Measurements from ENCODE around the gene BHLHA15. TPM values are rescaled to one million over a fixed set of nuclear protein-coding genes. Genes with fewer than 3 reads are reported as not detected.

The BHLHA15 gene
- total RNA-seq, 2 donors from 2014 or later, result not detected

- DNase-seq (ENCODE audit: low spot score) (no peak), ATAC-seq (ENCODE audit: insufficient number of reproducible peaks, low FRiP score, low read depth) (no peak)
- no peak overlapping the region for H3K4me3 ChIP-seq
- no peaks in the 10 kb centered on the region for H3K27me3 ChIP-seq (replicated peaks; ENCODE audit: insufficient read depth)
- no peaks in the 10 kb centered on the region for H3K4me1 ChIP-seq (ENCODE audit: control insufficient read depth in 1 of 2, low read depth in 2 of 2)
- H3K36me3 ChIP-seq, result peaks cover 38% of the 10 kb centered on the region
- H3K27ac ChIP-seq, result no peak overlapping the region
- TF ChIP-seq CTCF (IDR thresholded peaks at IDR 0.05), result no peak
- no peaks in the 10 kb centered on the region for H3K9me3 ChIP-seq
Observed at GRCh38 chr7:98238076-98238475, 26.8 kb downstream of the BHLHA15 start.

- no peak for TF ChIP-seq CTCF (IDR thresholded peaks at IDR 0.05)
- no peak overlapping the region for H3K27ac ChIP-seq
- no peaks in the 10 kb centered on the region for H3K4me1 ChIP-seq (ENCODE audit: control insufficient read depth in 1 of 2, low read depth in 2 of 2)
- no peaks in the 10 kb centered on the region for H3K27me3 ChIP-seq (replicated peaks; ENCODE audit: insufficient read depth)
- no peak for ATAC-seq (ENCODE audit: insufficient number of reproducible peaks, low FRiP score, low read depth)
- peaks cover 32% of the 10 kb centered on the region for H3K36me3 ChIP-seq
- H3K9me3 ChIP-seq, result no peaks in the 10 kb centered on the region
- no peak overlapping the region for H3K4me3 ChIP-seq
- no peak for DNase-seq (ENCODE audit: low spot score)
Observed at GRCh38 chr7:98238976-98239375, 27.7 kb downstream of the BHLHA15 start.

DNA sequence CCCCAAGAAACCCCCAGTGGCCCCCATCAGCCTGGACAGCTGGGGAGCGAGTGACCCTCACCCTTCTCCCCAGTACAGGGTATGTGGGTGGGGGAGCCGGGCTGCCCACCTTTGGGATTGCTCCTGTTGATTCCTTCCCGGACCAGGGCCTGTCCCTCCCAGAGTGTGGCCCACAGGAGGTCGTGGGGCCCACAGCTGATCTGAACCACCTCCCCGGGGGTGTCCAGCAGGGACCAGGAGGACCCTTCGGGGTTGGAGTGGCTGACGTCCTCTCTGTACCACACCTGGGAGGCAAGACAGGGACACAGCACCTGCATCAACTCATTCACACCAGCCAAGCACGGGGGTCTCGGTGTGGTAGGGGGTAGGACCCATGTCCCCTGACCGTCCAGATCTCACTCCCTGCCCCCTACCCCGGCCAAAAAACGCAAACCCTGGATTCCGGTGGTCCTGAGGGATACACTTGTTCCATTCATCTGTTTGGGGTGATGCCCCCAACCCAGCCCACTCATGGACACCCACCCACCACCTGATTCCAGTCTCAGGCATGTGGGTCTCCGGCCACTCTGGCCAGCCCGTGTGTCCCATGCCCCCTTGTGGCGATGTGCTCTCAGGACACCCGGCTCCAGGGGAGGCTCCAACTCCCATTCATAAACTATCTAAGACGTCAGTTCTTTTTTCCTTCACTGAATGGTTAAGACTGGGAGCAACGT is 29.9 kb downstream of the BHLHA15 start:
- Histone ChIP-seq H3K4me1 (ENCODE audit: control insufficient read depth in 1 of 2, low read depth in 2 of 2) (no peaks in the 10 kb centered on the region), H3K36me3 (peaks cover 32% of the 10 kb centered on the region), H3K9me3 (no peaks in the 10 kb centered on the region), H3K4me3 (no peak overlapping the region), H3K27me3 (replicated peaks; ENCODE audit: insufficient read depth) (no peaks in the 10 kb centered on the region), H3K27ac (no peak overlapping the region)
- peak; percentile 39 for TF ChIP-seq CTCF (IDR thresholded peaks at IDR 0.05)
- ATAC-seq (ENCODE audit: insufficient number of reproducible peaks, low FRiP score, low read depth) (no peak), DNase-seq (ENCODE audit: low spot score) (no peak)

DNA sequence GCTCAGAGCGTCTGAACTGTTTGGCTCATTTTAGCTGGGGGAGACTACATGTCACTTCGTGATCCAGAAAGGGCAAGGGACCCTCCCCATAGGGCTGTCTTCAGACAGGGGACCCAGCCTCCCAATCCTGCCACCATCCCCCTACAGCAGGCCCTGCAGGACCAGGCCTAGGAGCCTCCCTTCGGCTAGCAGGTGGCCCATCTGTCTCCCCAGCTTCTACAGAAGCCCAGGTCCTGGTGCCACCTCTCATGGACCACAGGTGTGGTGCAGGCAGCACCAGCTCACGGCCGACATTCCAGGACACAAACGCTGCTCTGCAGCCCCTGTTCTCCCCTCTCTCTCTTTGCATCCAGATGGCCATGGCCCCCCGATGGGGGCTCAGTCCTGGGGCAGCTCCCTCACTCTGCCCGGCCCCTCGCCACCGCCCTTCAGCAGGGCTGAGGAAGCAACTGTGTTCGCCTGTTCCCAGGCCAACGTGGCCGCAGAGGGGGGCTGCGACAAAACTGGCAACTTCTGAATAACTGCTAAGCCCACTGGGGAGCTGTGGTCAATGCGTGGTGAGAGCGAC is 30.5 kb downstream of the BHLHA15 start:
- no peaks in the 10 kb centered on the region for H3K27me3 ChIP-seq (replicated peaks; ENCODE audit: insufficient read depth)
- peaks cover 32% of the 10 kb centered on the region for H3K36me3 ChIP-seq
- H3K4me1 ChIP-seq (ENCODE audit: control insufficient read depth in 1 of 2, low read depth in 2 of 2), result no peaks in the 10 kb centered on the region
- ATAC-seq (ENCODE audit: insufficient number of reproducible peaks, low FRiP score, low read depth), result no peak
- H3K27ac ChIP-seq, result no peak overlapping the region
- no peak for TF ChIP-seq CTCF (IDR thresholded peaks at IDR 0.05)
- H3K9me3 ChIP-seq, result no peaks in the 10 kb centered on the region
- H3K4me3 ChIP-seq, result no peak overlapping the region
- no peak for DNase-seq (ENCODE audit: low spot score)

DNA sequence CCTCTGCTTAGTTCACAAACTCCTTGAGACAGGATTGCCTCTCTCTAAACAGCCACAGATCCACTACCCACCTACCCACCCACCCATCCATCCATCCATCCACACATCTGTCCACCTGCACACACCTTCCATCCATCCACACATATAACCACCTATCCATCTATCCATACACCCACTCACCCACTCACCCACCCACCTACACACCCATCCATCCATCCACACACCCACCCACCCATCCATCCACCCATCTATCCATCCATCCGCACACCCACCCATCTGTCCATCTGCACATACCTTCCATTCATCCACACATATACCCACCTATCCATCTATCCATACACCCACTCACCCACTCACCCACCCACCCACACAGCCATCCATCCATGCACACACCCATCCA is 31.1 kb downstream of the BHLHA15 start:
- H3K27me3 ChIP-seq (replicated peaks; ENCODE audit: insufficient read depth), result no peaks in the 10 kb centered on the region
- ATAC-seq (ENCODE audit: insufficient number of reproducible peaks, low FRiP score, low read depth), result no peak
- H3K27ac ChIP-seq, result no peak overlapping the region
- TF ChIP-seq CTCF (IDR thresholded peaks at IDR 0.05), result no peak
- DNase-seq (ENCODE audit: low spot score), result no peak
- H3K36me3 ChIP-seq, result peaks cover 30% of the 10 kb centered on the region
- H3K4me1 ChIP-seq (ENCODE audit: control insufficient read depth in 1 of 2, low read depth in 2 of 2), result no peaks in the 10 kb centered on the region
- H3K4me3 ChIP-seq, result no peak overlapping the region
- H3K9me3 ChIP-seq, result no peaks in the 10 kb centered on the region

All from thoracic aorta (tissue), 2 donors.